DMS114 treated with DMSO at 0.1 percent for 48 hours (cell line): Measurements from ENCODE around the gene KHDRBS1.
"Not testable (repeated sequence)": the region's sequence is repeated elsewhere in the genome, so short reads cannot be mapped to it uniquely, and the experiment has no call there.

ENCODE experiments used
- DNase-seq: peaks from one replicate; lab custom pipeline; 2025; ENCODE audit not compliant: unreplicated experiment; lab: John Stamatoyannopoulos, UW

The KHDRBS1 gene

GRCh38 chr1:32013386-32014198, at the start of gene KHDRBS1:
TSS of gene KHDRBS1 (plus strand) at chr1:32013868. CDS start at chr1:32013996, 128 bp downstream.
- peak; percentile 96 for DNase-seq

- DNase-seq, result no peak
These were observed 42.8 kb upstream of the KHDRBS1 start for GRCh38 chr1:31970873-31971272.

GRCh38 chr1:31976401-31976800, 37.3 kb upstream of the KHDRBS1 start:
- no peak for DNase-seq

- DNase-seq, result peak; percentile 44
These were observed 36.1 kb upstream of the KHDRBS1 start for GRCh38 chr1:31977385-31978131.

- no peak for DNase-seq
These were observed 34.7 kb upstream of the KHDRBS1 start for GRCh38 chr1:31978843-31979400.

GRCh38 chr1:31980835-31981455, 32.7 kb upstream of the KHDRBS1 start:
- no peak for DNase-seq

GRCh38 chr1:31981456-31981839, 32.2 kb upstream of the KHDRBS1 start:
- no peak for DNase-seq

- no peak for DNase-seq
These were observed 31.7 kb upstream of the KHDRBS1 start for GRCh38 chr1:31981972-31982371.

GRCh38 chr1:31984419-31985347, 29.0 kb upstream of the KHDRBS1 start:
- DNase-seq, result no peak

- DNase-seq, result no peak
These were observed 28.2 kb upstream of the KHDRBS1 start for GRCh38 chr1:31985430-31985829.

GRCh38 chr1:31987135-31987619, 26.5 kb upstream of the KHDRBS1 start:
- DNase-seq, result no peak

- no peak for DNase-seq
These were observed 23.7 kb upstream of the KHDRBS1 start for GRCh38 chr1:31989964-31990363.

GRCh38 chr1:31991182-31991581, 22.5 kb upstream of the KHDRBS1 start:
- DNase-seq, result no peak

GRCh38 chr1:31995263-31995662, 18.4 kb upstream of the KHDRBS1 start:
- DNase-seq, result no peak

- not testable (repeated sequence) for DNase-seq
These were observed 17.5 kb upstream of the KHDRBS1 start for GRCh38 chr1:31996121-31996520.

- DNase-seq, result no peak
These were observed 11.8 kb upstream of the KHDRBS1 start for GRCh38 chr1:32001863-32002262.

GRCh38 chr1:32002285-32002684, 11.4 kb upstream of the KHDRBS1 start:
- DNase-seq, result not testable (repeated sequence)

GRCh38 chr1:32005522-32005921, 8.1 kb upstream of the KHDRBS1 start:
- DNase-seq, result no peak

- DNase-seq, result no peak
These were observed 6.1 kb upstream of the KHDRBS1 start for GRCh38 chr1:32007591-32007940.

- DNase-seq, result no peak
These were observed 3.4 kb upstream of the KHDRBS1 start for GRCh38 chr1:32010246-32010645.
